GM12878 (cell line): ENCODE data around the gene ANKRD34A. TPM values are rescaled to one million over a fixed set of nuclear protein-coding genes. Genes with fewer than 3 reads are reported as not detected.

Experiments used
- ATAC-seq: fragments of 200-7000 bp; cut with Tn5 transposase; 3 replicates; pipeline ENCODE4 v1.9.1; 2020; ENCODE audit warnings: mild to moderate bottlenecking, moderate library complexity
- BruUV-seq: library from RNA; stranded (reverse); fragments of 400-500 nt; replicated peaks from 2 replicates; lab custom pipeline; 2021; lab: Mats Ljungman, UMichigan
- CTCF ChIA-PET: fragments of 300-600 bp; sonication (Branson Sonifier 250); formaldehyde crosslinking; extraction: SDS; loops from one replicate; lab custom pipeline; 2021; ENCODE audit warnings: inconsistent platforms; lab: Yijun Ruan, JAX
- POLR2A ChIA-PET: fragments of 350-600 bp; formaldehyde crosslinking; extraction: SDS; loops from one replicate; lab custom pipeline; 2021; ENCODE audit warnings: inconsistent platforms; lab: Charles Lee
- RAD21 ChIA-PET: fragments of 300-600 bp; sonication (Branson Sonifier 250); formaldehyde crosslinking; loops from one replicate; lab custom pipeline; 2023; ENCODE audit warnings: antibody characterized with exemption; ENCODE audit not compliant: unreplicated experiment; lab: Charles Lee
- SMC1A ChIA-PET: fragments of 300-600 bp; sonication (Branson Sonifier 250); formaldehyde crosslinking; loops from one replicate; lab custom pipeline; 2023; ENCODE audit not compliant: unreplicated experiment, uncharacterized antibody; lab: Charles Lee
- DNase-seq: peaks from one replicate; pipeline ENCODE4 v3.0.0-alpha.2; 2011; ENCODE audit warnings: low read depth, low spot score
- FAIRE-seq: peaks from 3 replicates; lab custom pipeline; 2011; peaks lifted over from hg19 to GRCh38; lab: Jason Lieb, UNC
- H2AFZ ChIP-seq: 2 replicates; pipeline ENCODE4 v1.6.0; 2011; ENCODE audit warnings: low read depth, low read length, control low read depth; ENCODE audit not compliant: control insufficient read depth
- H3K27ac ChIP-seq: 2 replicates; pipeline ENCODE4 v1.5.1; 2011; ENCODE audit warnings: control low read depth; ENCODE audit not compliant: control insufficient read depth, insufficient read depth
- H3K27me3 ChIP-seq, 2 experiments: replicated peaks in 1 of 2; 2 replicates each; pipeline versions ENCODE4 v1.6.0 to v1.6.1; 2011; ENCODE audit warnings: low read length in 1 of 2; ENCODE audit not compliant: control insufficient read depth in 2 of 2, insufficient read depth in 2 of 2
- H3K36me3 ChIP-seq, 2 experiments: 2 replicates each; pipeline ENCODE4 v1.5.1; 2011; ENCODE audit warnings: low read length in 1 of 2; ENCODE audit not compliant: control insufficient read depth in 2 of 2, insufficient read depth in 2 of 2
- H3K4me1 ChIP-seq: 2 replicates; pipeline ENCODE4 v1.6.1; 2011; ENCODE audit warnings: mild to moderate bottlenecking, low read length, moderate library complexity, mixed read lengths; ENCODE audit not compliant: control insufficient read depth, insufficient read depth
- H3K4me2 ChIP-seq: 2 replicates; pipeline ENCODE4 v1.6.0; 2011; ENCODE audit warnings: control low read depth; ENCODE audit not compliant: control insufficient read depth, insufficient read depth
- H3K4me3 ChIP-seq: fragments of 200-600 bp; sonication (generic); 2 replicates; pipeline ENCODE4 v1.5.1; 2016
- H3K79me2 ChIP-seq: 2 replicates; pipeline ENCODE4 v1.6.0; 2011; ENCODE audit warnings: low read length; ENCODE audit not compliant: control insufficient read depth, insufficient read depth
- H3K9ac ChIP-seq: 2 replicates; pipeline ENCODE4 v1.8.0; 2011; ENCODE audit warnings: low read length, control low read depth, mixed read lengths; ENCODE audit not compliant: control insufficient read depth, insufficient read depth
- H3K9me3 ChIP-seq: replicated peaks from 3 replicates; pipeline ENCODE4 v1.5.1; 2011; ENCODE audit warnings: mild to moderate bottlenecking, low read length; ENCODE audit not compliant: control insufficient read depth, insufficient read depth
- H4K20me1 ChIP-seq: 2 replicates; pipeline ENCODE4 v1.6.0; 2011; ENCODE audit not compliant: control insufficient read depth, insufficient read depth
- ASH2L ChIP-seq: fragments of 300-600, 200-600 bp; sonication (generic); IDR thresholded peaks from 2 replicates; pipeline ENCODE4 v1.6.1; 2017; ENCODE audit warnings: low read depth, mild to moderate bottlenecking, borderline replicate concordance
- BACH1 ChIP-seq: fragments of 450-650 bp; IDR thresholded peaks from 2 replicates; pipeline ENCODE4 v1.6.1; 2017; ENCODE audit warnings: mild to moderate bottlenecking, borderline replicate concordance
- CBX3 ChIP-seq: fragments of 200-600 bp; sonication (generic); IDR thresholded peaks from 2 replicates; pipeline ENCODE4 v1.6.1; 2016; ENCODE audit warnings: low read depth, borderline replicate concordance
- EED ChIP-seq: sonication (generic); IDR thresholded peaks from 2 replicates; pipeline ENCODE4 v1.6.1; 2016; ENCODE audit warnings: antibody characterized with exemption, low read depth
- HCFC1 ChIP-seq: fragments of 150-350 bp; IDR thresholded peaks from 2 replicates; pipeline ENCODE4 v1.6.1; 2014; ENCODE audit warnings: low read length
- IKZF1 ChIP-seq: fragments of 450-650 bp; conservative IDR thresholded peaks from 2 replicates; pipeline ENCODE4 v1.6.1; 2017; ENCODE audit warnings: antibody characterized with exemption, mild to moderate bottlenecking
- IKZF2 ChIP-seq, 2 experiments: fragments of 450-650 bp; IDR thresholded peaks; 2 replicates each; pipeline ENCODE4 v1.6.1; 2017; ENCODE audit warnings: mild to moderate bottlenecking in 2 of 2, moderate library complexity in 2 of 2
- IRF5 ChIP-seq: fragments of 450-650 bp; IDR thresholded peaks from 2 replicates; pipeline ENCODE4 v1.6.1; 2017; ENCODE audit warnings: borderline replicate concordance
- JUND ChIP-seq: IDR thresholded peaks from 2 replicates; pipeline ENCODE4 v1.6.1; 2012; ENCODE audit warnings: low read depth, mild to moderate bottlenecking, low read length, improper control_type of control experiment, moderate library complexity
- MTA2 ChIP-seq: fragments of 450-650 bp; IDR thresholded peaks from 2 replicates; pipeline ENCODE4 v1.6.1; 2016; ENCODE audit warnings: low read depth, mild to moderate bottlenecking, moderate library complexity
- NR2C2 ChIP-seq: IDR thresholded peaks from 2 replicates; pipeline ENCODE4 v1.6.1; 2011; ENCODE audit warnings: borderline replicate concordance, low read depth; ENCODE audit not compliant: control insufficient read depth, insufficient read length
- PAX8 ChIP-seq: fragments of 450-650 bp; IDR thresholded peaks from 2 replicates; pipeline ENCODE4 v1.6.1; 2017; ENCODE audit warnings: mild to moderate bottlenecking, moderate library complexity
- POU2F2 ChIP-seq: IDR thresholded peaks from 3 replicates; pipeline ENCODE4 v1.6.1; 2011; ENCODE audit warnings: low read depth, mild to moderate bottlenecking, low read length, borderline replicate concordance
- RBBP5 ChIP-seq: fragments of 200-600 bp; sonication (generic); conservative IDR thresholded peaks from 2 replicates; pipeline ENCODE4 v1.6.1; 2016
- RUNX3 ChIP-seq: IDR thresholded peaks from 2 replicates; pipeline ENCODE4 v1.6.1; 2012; ENCODE audit warnings: low read length, inconsistent platforms
- SIX5 ChIP-seq: IDR thresholded peaks from 2 replicates; pipeline ENCODE4 v1.6.1; 2011; ENCODE audit warnings: mild to moderate bottlenecking, low read depth, low read length, moderate library complexity; ENCODE audit not compliant: severe bottlenecking
- SMARCA5 ChIP-seq: fragments of 450-650 bp; IDR thresholded peaks from 2 replicates; pipeline ENCODE4 v1.6.1; 2017; ENCODE audit warnings: mild to moderate bottlenecking
- SPI1 ChIP-seq: IDR thresholded peaks from 2 replicates; pipeline ENCODE4 v1.6.1; 2011; ENCODE audit warnings: low read depth, mild to moderate bottlenecking, low read length, moderate library complexity, borderline replicate concordance; ENCODE audit not compliant: insufficient read depth
- TARDBP ChIP-seq: IDR thresholded peaks from 2 replicates; pipeline ENCODE4 v1.6.1; 2016; ENCODE audit warnings: borderline replicate concordance
- YY1 ChIP-seq: IDR thresholded peaks from 2 replicates; pipeline ENCODE4 v1.6.1; 2011; ENCODE audit warnings: low read depth, mild to moderate bottlenecking, low read length
- ZNF687 ChIP-seq: fragments of 450-650 bp; IDR thresholded peaks from 2 replicates; pipeline ENCODE4 v1.6.1; 2017; ENCODE audit warnings: mild to moderate bottlenecking, moderate library complexity
- WGBS: methylation state at CpG from one replicate; pipeline ENCODE4 v1.1.6; 2016; ENCODE audit warnings: low lambda C conversion rate; ENCODE audit not compliant: insufficient replicate concordance, insufficient coverage; ENCODE audit errors: missing lambda C conversion rate; 5-methylcytosine and 5-hydroxymethylcytosine counted together
- in situ Hi-C: fragments of 300-500 bp; cut with MboI; formaldehyde crosslinking; loops from 9 replicates; pipeline ENCODE4 v1.14.3; 2018; ENCODE audit warnings: mixed read lengths
- intact Hi-C: fragments of 100-400 bp; cut with micrococcal nuclease; formaldehyde crosslinking; loops from one replicate; pipeline ENCODE4 v1.14.2; 2022; ENCODE audit not compliant: unreplicated experiment
- polyA plus RNA-seq, 11 experiments: library from polyadenylated mRNA; depleted of rRNA in 4 of 11; unstranded in 6 of 11; stranded (reverse) in 5 of 11; fragments of >200 nt; fragmentation: Nextera tagmentation in 4 of 11; fragmentation: Illumina TruSeq in 1 of 11; extraction: Ambion mirVana in 4 of 11; extraction: Trizol in 1 of 11; gene quantifications; 1 replicate in 1 of 11; 2 replicates in 10 of 11; pipeline versions ENCODE4 v1.2.1 to v1.2.3, GENCODE V29; 2011 to 2016; ENCODE audit warnings: inconsistent platforms in 2 of 11, missing spikeins in 2 of 11, low read depth in 1 of 11
- total RNA-seq, 4 experiments: library from RNA; depleted of rRNA in 3 of 4; stranded (reverse); fragments of >200 nt in 3 of 4; fragmentation: Illumina TruSeq in 1 of 4; extraction: Trizol in 1 of 4; gene quantifications; 2 replicates each; pipeline versions ENCODE4 v1.2.1 to v1.2.3, GENCODE V29; 2013 to 2021

ANKRD34A gene
- total and polyA plus RNA-seq, 10 of the 15 experiments (the other 5 are each of a cell fraction or from before 2014, with no cell fraction given), result 0.40 to 3.5 (median 1.6) TPM

GRCh38 chr1:145983206-145983675 lies 18.9 kb upstream of the ANKRD34A start:
- RAD21 ChIA-PET, result interaction anchor here (2.3 kb wide), 1 partner anchor 11 kb away, joined by 6 read pairs; no protein-coding TSS in a partner anchor
- no peaks in the 10 kb centered on the region for H3K27me3 ChIP-seq
- SMC1A ChIA-PET, result interaction anchor here (10.9 kb wide), 1 partner anchor 10 kb away, joined by 244 read pairs; the partner anchor contains the start of gene TXNIP
- intact Hi-C loops (no loop called here), in situ Hi-C loops (no loop called here)
- H3K4me1 ChIP-seq, result peaks cover 47% of the 10 kb centered on the region
- peak overlapping the region; percentile 30; the same call in 1 of the 2 replicates for H3K4me2 ChIP-seq
- H3K27ac ChIP-seq, result peak overlapping the region; percentile 21
- H3K9ac ChIP-seq, result no peak overlapping the region
- ATAC-seq (no peak), FAIRE-seq (no peak), DNase-seq (no peak)
- POLR2A ChIA-PET, result interaction anchor here (0.6 to 3.9 kb wide), 5 partner anchors 8 to 54 kb away, joined by 3 to 21 read pairs (median 3); partner anchors contain the start of gene TXNIP
- H3K4me3 ChIP-seq, result no peak overlapping the region
- no TSS peak for BruUV-seq
- H2AFZ ChIP-seq, result peak overlapping the region; percentile 54
- H4K20me1 ChIP-seq, result no peaks in the 10 kb centered on the region
- no peaks in the 10 kb centered on the region for H3K9me3 ChIP-seq
- no peaks in the 10 kb centered on the region for H3K36me3 ChIP-seq
- TF ChIP-seq SPI1 (peak; percentile 89), RUNX3 (no peak), BACH1 (no peak), ASH2L (no peak), EED (peak; percentile 59), MTA2 (no peak), RBBP5 (no peak), YY1 (no peak), SIX5 (no peak), PAX8 (no peak), NR2C2 (no peak), CBX3 (no peak), POU2F2 (no peak), TARDBP (no peak), IKZF2 (IDR thresholded peaks at IDR 0.05) (peak; percentile 30 to 33; a peak in 1 of 4 replicates), JUND (no peak), IKZF1 (peak; percentile 44; the same call in 1 of the 2 replicates), IRF5 (no peak), HCFC1 (no peak), ZNF687 (0 out of 2 replicates have a peak, but pooled peaks have one; percentile 24), SMARCA5 (no peak)
- H3K79me2 ChIP-seq, result no peaks in the 10 kb centered on the region
- WGBS, result 100% methylated on average over 1 of the region's 1 CpG
- CTCF ChIA-PET, result interaction anchor here (9.4 kb wide), 1 partner anchor 9 kb away, joined by 196 read pairs; the partner anchor contains the start of gene TXNIP
